H1 (cell line): ENCODE results near the gene MYL7. TPM values are rescaled to one million over a fixed set of nuclear protein-coding genes. Genes with fewer than 3 reads are reported as not detected.

Source experiments
- CTCF ChIA-PET: fragments of 300-600 bp; sonication (Branson Sonifier 250); formaldehyde crosslinking; loops from one replicate; lab custom pipeline; 2021; ENCODE audit not compliant: partially characterized antibody; lab: Charles Lee
- POLR2A ChIA-PET: fragments of 300-600 bp; sonication (Branson Sonifier 250); formaldehyde crosslinking; loops from one replicate; lab custom pipeline; 2021; ENCODE audit warnings: inconsistent platforms; ENCODE audit not compliant: partially characterized antibody; lab: Charles Lee
- DNase-seq, 2 experiments: peaks; one replicate each; pipeline versions ENCODE4 v3.0.0 to v3.0.0-alpha.2; 2010 to 2022; ENCODE audit warnings: low spot score in 2 of 2, low read depth in 1 of 2, mixed read lengths in 1 of 2
- FAIRE-seq: peaks from 2 replicates; lab custom pipeline; 2011; peaks lifted over from hg19 to GRCh38; lab: Jason Lieb, UNC
- H2AFZ ChIP-seq: 2 replicates; pipeline ENCODE4 v1.8.1; 2012; ENCODE audit warnings: low read length, inconsistent platforms
- H2AK5ac ChIP-seq: 2 replicates; pipeline ENCODE4 v1.6.1; 2013; ENCODE audit warnings: low read depth, low read length
- H2BK120ac ChIP-seq: replicated peaks from 2 replicates; pipeline ENCODE3; 2013; ENCODE audit warnings: low read depth, low read length, inconsistent platforms
- H2BK12ac ChIP-seq: 2 replicates; pipeline ENCODE4 v1.6.1; 2013; ENCODE audit warnings: low read depth, low read length
- H2BK15ac ChIP-seq: 2 replicates; pipeline ENCODE4 v1.6.1; 2013; ENCODE audit warnings: low read length
- H2BK20ac ChIP-seq: 2 replicates; pipeline ENCODE4 v1.6.1; 2013; ENCODE audit warnings: low read length
- H2BK5ac ChIP-seq: 2 replicates; pipeline ENCODE4 v1.6.1; 2013; ENCODE audit warnings: low read depth, low read length
- H3K14ac ChIP-seq: 2 replicates; pipeline ENCODE4 v1.6.1; 2013; ENCODE audit warnings: inconsistent platforms; ENCODE audit not compliant: insufficient read length
- H3K18ac ChIP-seq: 2 replicates; pipeline ENCODE4 v1.6.1; 2013; ENCODE audit warnings: low read length; ENCODE audit errors: extremely low read depth
- H3K23ac ChIP-seq: 2 replicates; pipeline ENCODE4 v1.6.1; 2013; ENCODE audit warnings: inconsistent platforms; ENCODE audit not compliant: insufficient read length
- H3K23me2 ChIP-seq: 2 replicates; pipeline ENCODE4 v1.6.1; 2013; ENCODE audit warnings: low read depth, low read length
- H3K27ac ChIP-seq: 2 replicates; pipeline ENCODE4 v1.6.1; 2011; ENCODE audit warnings: low read depth, low read length, inconsistent platforms
- H3K27me3 ChIP-seq, 4 experiments: replicated peaks in 1 of 4; 1 replicate in 1 of 4; 2 replicates in 3 of 4; pipeline versions ENCODE4 v1.6.1 to v1.8.1; 2011 to 2013; ENCODE audit warnings: low read length in 3 of 4, mild to moderate bottlenecking in 3 of 4, inconsistent platforms in 2 of 4, mixed read lengths in 2 of 4, moderate library complexity in 1 of 4; ENCODE audit not compliant: control insufficient read depth in 3 of 4, insufficient read depth in 3 of 4; ENCODE audit errors: extremely low read depth in 1 of 4
- H3K36me3 ChIP-seq, 4 experiments: 2 replicates each; pipeline versions ENCODE4 v1.6.1 to v1.8.1; 2011 to 2013; ENCODE audit warnings: mild to moderate bottlenecking in 4 of 4, low read length in 3 of 4, moderate library complexity in 2 of 4, control low read depth in 1 of 4, inconsistent platforms in 1 of 4; ENCODE audit not compliant: insufficient read depth in 4 of 4, control insufficient read depth in 2 of 4
- H3K4ac ChIP-seq: replicated peaks from 2 replicates; pipeline ENCODE3; 2013; ENCODE audit warnings: low read length, low read depth, mixed read lengths, inconsistent platforms; ENCODE audit not compliant: insufficient read length
- H3K4me1 ChIP-seq, 4 experiments: replicated peaks in 1 of 4; 1 replicate in 1 of 4; 2 replicates in 3 of 4; pipeline versions ENCODE4 v1.6.1 to v1.8.1; 2011 to 2013; ENCODE audit warnings: low read length in 3 of 4, inconsistent platforms in 2 of 4, mixed read lengths in 1 of 4; ENCODE audit not compliant: insufficient read depth in 4 of 4, control insufficient read depth in 3 of 4
- H3K4me2 ChIP-seq, 2 experiments: 2 replicates each; pipeline versions ENCODE4 v1.6.1 to v1.8.1; 2011 to 2013; ENCODE audit warnings: low read depth in 2 of 2, low read length in 2 of 2, control low read depth in 1 of 2, inconsistent platforms in 1 of 2, mild to moderate bottlenecking in 1 of 2; ENCODE audit not compliant: insufficient read depth in 1 of 2
- H3K4me3 ChIP-seq, 4 experiments: fragments of 200-600, 300-600 bp in 1 of 4; sonication (generic), shearing (Covaris generic), sonication (Bioruptor Twin) in 1 of 4; 2 replicates each; pipeline versions ENCODE4 v1.5.1 to v1.8.1; 2011 to 2016; ENCODE audit warnings: low read length in 4 of 4, low read depth in 3 of 4, control low read depth in 2 of 4, inconsistent platforms in 2 of 4, mild to moderate bottlenecking in 2 of 4, mixed read lengths in 1 of 4, moderate library complexity in 1 of 4; ENCODE audit not compliant: insufficient read depth in 2 of 4; ENCODE audit errors: extremely low read depth in 1 of 4
- H3K56ac ChIP-seq: replicated peaks from 2 replicates; pipeline ENCODE3; 2013; ENCODE audit warnings: low read depth, mild to moderate bottlenecking, mixed read lengths, low read length, inconsistent platforms; ENCODE audit not compliant: insufficient read length
- H3K79me1 ChIP-seq: 2 replicates; pipeline ENCODE4 v1.6.1; 2013; ENCODE audit warnings: low read depth, low read length, control low read depth
- H3K79me2 ChIP-seq, 2 experiments: 2 replicates each; pipeline versions ENCODE4 v1.6.1 to v1.8.1; 2012 to 2013; ENCODE audit warnings: low read length in 2 of 2, mild to moderate bottlenecking in 2 of 2, inconsistent platforms in 1 of 2; ENCODE audit not compliant: insufficient read depth in 2 of 2, control insufficient read depth in 1 of 2
- H3K9ac ChIP-seq, 4 experiments: replicated peaks in 1 of 4; 1 replicate in 1 of 4; 2 replicates in 3 of 4; pipeline versions ENCODE4 v1.6.1 to v1.8.1; 2011 to 2013; ENCODE audit warnings: low read depth in 3 of 4, low read length in 3 of 4, control low read depth in 2 of 4, mild to moderate bottlenecking in 2 of 4, moderate library complexity in 2 of 4, inconsistent platforms in 1 of 4; ENCODE audit errors: extremely low read depth in 1 of 4
- H3K9me3 ChIP-seq, 2 experiments: 2 replicates each; pipeline versions ENCODE4 v1.6.1 to v1.8.1; 2012 to 2013; ENCODE audit warnings: mild to moderate bottlenecking in 2 of 2, moderate library complexity in 2 of 2, control low read depth in 1 of 2, inconsistent platforms in 1 of 2, low read depth in 1 of 2, low read length in 1 of 2, mixed read lengths in 1 of 2; ENCODE audit not compliant: insufficient read depth in 2 of 2
- H4K20me1 ChIP-seq, 2 experiments: replicated peaks in 1 of 2; 2 replicates each; pipeline versions ENCODE3 to v1.8.1; 2011 to 2013; ENCODE audit warnings: inconsistent platforms in 2 of 2, low read length in 2 of 2, mild to moderate bottlenecking in 1 of 2; ENCODE audit not compliant: insufficient read depth in 2 of 2, control insufficient read depth in 1 of 2
- H4K5ac ChIP-seq: 2 replicates; pipeline ENCODE4 v1.6.1; 2013; ENCODE audit warnings: low read length, low read depth, mixed read lengths, inconsistent platforms; ENCODE audit not compliant: insufficient read length
- H4K8ac ChIP-seq: 2 replicates; pipeline ENCODE4 v1.8.0; 2013; ENCODE audit warnings: mild to moderate bottlenecking, moderate library complexity, low read length, inconsistent platforms; ENCODE audit not compliant: insufficient read depth; ENCODE audit errors: extremely low read depth
- H4K91ac ChIP-seq: replicated peaks from 2 replicates; pipeline ENCODE3; 2013; ENCODE audit warnings: low read length, mixed read lengths, inconsistent platforms; ENCODE audit not compliant: insufficient read length
- CREB1 ChIP-seq: IDR thresholded peaks from 2 replicates; pipeline ENCODE4 v1.6.1; 2012; ENCODE audit warnings: inconsistent platforms
- E2F6 ChIP-seq: IDR thresholded peaks from 2 replicates; pipeline ENCODE4 v1.6.1; 2012; ENCODE audit warnings: inconsistent platforms
- EGR1 ChIP-seq: IDR thresholded peaks from 2 replicates; pipeline ENCODE4 v1.6.1; 2011; ENCODE audit warnings: low read depth, low read length, borderline replicate concordance
- EP300 ChIP-seq, 2 experiments: IDR thresholded peaks; 1 replicate in 1 of 2; 2 replicates in 1 of 2; pipeline ENCODE4 v1.6.1; 2011 to 2012; ENCODE audit warnings: low read depth in 2 of 2, low read length in 2 of 2, mild to moderate bottlenecking in 2 of 2, borderline replicate concordance in 1 of 2, inconsistent platforms in 1 of 2, moderate library complexity in 1 of 2
- GABPA ChIP-seq: IDR thresholded peaks from 2 replicates; pipeline ENCODE4 v1.6.1; 2011; ENCODE audit warnings: mild to moderate bottlenecking, low read length, moderate library complexity, borderline replicate concordance; ENCODE audit not compliant: insufficient read depth
- JUND ChIP-seq: IDR thresholded peaks from 2 replicates; pipeline ENCODE4 v1.6.1; 2011; ENCODE audit warnings: mild to moderate bottlenecking, improper control_type of control experiment, low read length
- KDM1A ChIP-seq: fragments of 200-600, 300-600 bp; sonication (generic); IDR thresholded peaks from 2 replicates; pipeline ENCODE4 v1.7.1; 2016; ENCODE audit warnings: mild to moderate bottlenecking, low read length, borderline replicate concordance
- PHF8 ChIP-seq: fragments of 200-600 bp; sonication (generic); conservative IDR thresholded peaks from 2 replicates; pipeline ENCODE4 v1.7.1; 2012; ENCODE audit warnings: low read depth, mild to moderate bottlenecking, inconsistent platforms, low read length, moderate library complexity
- RXRA ChIP-seq: IDR thresholded peaks from 2 replicates; pipeline ENCODE4 v1.6.1; 2011; ENCODE audit warnings: low read depth, mild to moderate bottlenecking, low read length, moderate library complexity; ENCODE audit not compliant: insufficient read depth
- TEAD4 ChIP-seq: IDR thresholded peaks from 2 replicates; pipeline ENCODE4 v1.6.1; 2012; ENCODE audit warnings: low read depth, low read length, inconsistent platforms, mixed read lengths
- YY1 ChIP-seq: IDR thresholded peaks from 2 replicates; pipeline ENCODE4 v1.6.1; 2011; ENCODE audit warnings: low read depth, mild to moderate bottlenecking, low read length
- ZNF274 ChIP-seq: IDR thresholded peaks from 2 replicates; pipeline ENCODE4 v1.7.0; 2012; ENCODE audit warnings: low read length, borderline replicate concordance; ENCODE audit errors: extremely low read depth
- WGBS, 2 experiments: shearing (Covaris generic) in 1 of 2; methylation state at CpG; one replicate each; pipeline versions ENCODE4 v1.1.6 to v1.1.7; 2013 to 2015; ENCODE audit warnings: low lambda C conversion rate in 2 of 2, mixed read lengths in 2 of 2, inconsistent platforms in 1 of 2, low coverage in 1 of 2, missing lambda C conversion rate in 1 of 2; ENCODE audit not compliant: insufficient replicate concordance in 2 of 2, insufficient coverage in 1 of 2, insufficient read length in 1 of 2; ENCODE audit errors: extremely low coverage in 1 of 2, missing lambda C conversion rate in 1 of 2; 5-methylcytosine and 5-hydroxymethylcytosine counted together
- polyA plus RNA-seq, 7 experiments: library from polyadenylated mRNA; depleted of rRNA in 3 of 7; stranded (reverse) in 5 of 7; unstranded in 2 of 7; fragments of >200 nt in 5 of 7; fragments of 200-250 nt in 2 of 7; gene quantifications; 1 replicate in 5 of 7; 2 replicates in 1 of 7; 4 replicates in 1 of 7; pipeline versions ENCODE4 v1.2.1 to v1.2.3, GENCODE V29; 2011 to 2013; ENCODE audit warnings: missing spikeins in 2 of 7, mixed read lengths in 2 of 7
- total RNA-seq: library from RNA; stranded (reverse); fragmentation: NEBNext Ultra II Directional; extraction: Animal tissue kit (Norgen Biotek cat#: 25700); gene quantifications from 2 replicates; pipeline ENCODE4 v1.2.1, GENCODE V29; 2021

Gene MYL7
- total and polyA plus RNA-seq, 2 of the 8 experiments (the other 6 are each of a cell fraction or from before 2014, with no cell fraction given): 3.3 to 3.4 TPM

GRCh38 chr7:44184206-44184872 is 43.2 kb upstream of the MYL7 start:
- no peak overlapping the region for H3K4ac ChIP-seq
- no peak overlapping the region for H3K14ac ChIP-seq
- H2AK5ac ChIP-seq: no peak overlapping the region
- H3K9ac ChIP-seq: no peak overlapping the region
- H3K23me2 ChIP-seq: no peaks in the 10 kb centered on the region
- H2BK120ac ChIP-seq: no peak overlapping the region
- peaks cover 0 to 4% (median 2%) of the 10 kb centered on the region in 4 experiments; a peak in 5 of 7 replicates for H3K4me1 ChIP-seq
- ChIA-PET CTCF (interaction anchor here (1.2 to 1.3 kb wide), 2 partner anchors 9 to 17 kb away, joined by 3 to 4 read pairs; partner anchors contain the start of gene YKT6), POLR2A (interaction anchor here (0.7 kb wide), 1 partner anchor 119 kb away, joined by 3 read pairs; the partner anchor contains the start of gene PGAM2)
- no peak overlapping the region for H2BK5ac ChIP-seq
- DNase-seq (peak in 1 of 2 experiments; percentile 15), FAIRE-seq (no peak)
- H3K18ac ChIP-seq: no peak overlapping the region
- H3K36me3 ChIP-seq: no peaks in the 10 kb centered on the region
- WGBS, 2 experiments: 85% methylated on average over 16 of the region's 16 CpGs; no CpG with 5 or more reads in 1 of the 2 experiments
- peak overlapping the region; percentile 35 for H4K91ac ChIP-seq
- H3K4me3 ChIP-seq: no peak overlapping the region
- no peak overlapping the region for H4K8ac ChIP-seq
- H3K79me1 ChIP-seq: no peaks in the 10 kb centered on the region
- H2AFZ ChIP-seq: no peak overlapping the region
- no peak overlapping the region for H3K27ac ChIP-seq
- no peak overlapping the region for H3K23ac ChIP-seq
- H3K9me3 ChIP-seq: peaks cover 10 to 12% of the 10 kb centered on the region in 2 experiments; a peak in 2 of 4 replicates
- no peak overlapping the region for H2BK15ac ChIP-seq
- H2BK20ac ChIP-seq: no peak overlapping the region
- no peak overlapping the region for H2BK12ac ChIP-seq
- no peaks in the 10 kb centered on the region; a peak in 3 of 7 replicates for H3K27me3 ChIP-seq
- H3K4me2 ChIP-seq: 0 out of 4 replicates have a peak overlapping the region, but pooled peaks of 1 of the 2 experiments have one; percentile 5
- no peaks in the 10 kb centered on the region for H4K20me1 ChIP-seq
- no peak overlapping the region for H3K56ac ChIP-seq
- no peaks in the 10 kb centered on the region for H3K79me2 ChIP-seq
- no peak overlapping the region for H4K5ac ChIP-seq
- TF ChIP-seq CREB1 (no peak), JUND (no peak), TEAD4 (no peak), GABPA (no peak), PHF8 (no peak), EP300 (IDR thresholded peaks at IDR 0.05; ENCODE audit: borderline replicate concordance in 1 of 2, low read depth in 2 of 2, low read length in 2 of 2) (no peak), KDM1A (no peak), YY1 (no peak), E2F6 (no peak), ZNF274 (no peak), RXRA (no peak), EGR1 (no peak)
